Cardiac muscle cell (in vitro differentiated cells and primary cell): ENCODE measurements around the gene TFAP2E. TPM values are rescaled to one million over a fixed set of nuclear protein-coding genes. Genes with fewer than 3 reads are reported as not detected.
"Not testable (repeated sequence)": the region's sequence is repeated elsewhere in the genome, so short reads cannot be mapped to it uniquely, and the experiment has no call there.

ENCODE experiments used
- DNase-seq, 2 donors: peaks; one replicate each; pipeline versions ENCODE4 v3.0.0 to v3.0.0-alpha.2; 2010 to 2017; ENCODE audit warnings: low read depth in 1 of 2, low spot score in 1 of 2
- H3K27ac ChIP-seq: fragments of 200-600 bp; sonication (generic); 2 replicates; pipeline ENCODE4 v1.5.1; 2016
- H3K27me3 ChIP-seq: fragments of 200-600 bp; sonication (generic); 2 replicates; pipeline ENCODE4 v1.6.0; 2016; ENCODE audit warnings: control low read depth
- H3K36me3 ChIP-seq: fragments of 200-600 bp; sonication (generic); 2 replicates; pipeline ENCODE4 v1.5.1; 2016; ENCODE audit warnings: control low read depth
- H3K4me1 ChIP-seq: fragments of 200-600 bp; sonication (generic); 2 replicates; pipeline ENCODE4 v1.8.1; 2017; ENCODE audit warnings: low read depth, mild to moderate bottlenecking, mixed run types
- H3K4me3 ChIP-seq: fragments of 200-600 bp; sonication (generic); 2 replicates; pipeline ENCODE4 v1.5.1; 2016; ENCODE audit warnings: mild to moderate bottlenecking
- H3K9me3 ChIP-seq: fragments of 200-600 bp; sonication (generic); 2 replicates; pipeline ENCODE4 v1.5.1; 2017; ENCODE audit warnings: low read depth, mild to moderate bottlenecking, control low read depth
- CTCF ChIP-seq: IDR thresholded peaks from 2 replicates; pipeline ENCODE4 v1.5.1; 2012; ENCODE audit warnings: low read depth, mild to moderate bottlenecking, low read length
- polyA plus RNA-seq: library from polyadenylated mRNA; unstranded; fragments of >200 nt; fragmentation: Nextera tagmentation; extraction: Ambion mirVana; gene quantifications from 2 replicates; pipeline ENCODE4 v1.2.1, GENCODE V29; 2016
- total RNA-seq: library from RNA; depleted of rRNA; stranded (reverse); fragments of >200 nt; gene quantifications from 2 replicates; pipeline ENCODE4 v1.2.3, GENCODE V29; 2016

The TFAP2E gene
- total and polyA plus RNA-seq, 2 experiments from 2014 or later = 0.69 TPM; not detected in 1

- no peak overlapping the region for H3K4me3 ChIP-seq
- no peak for TF ChIP-seq CTCF
- no peaks in the 10 kb centered on the region for H3K36me3 ChIP-seq
- peaks cover 7% of the 10 kb centered on the region for H3K27me3 ChIP-seq
- H3K9me3 ChIP-seq = no peaks in the 10 kb centered on the region
- H3K4me1 ChIP-seq = no peaks in the 10 kb centered on the region
- no peak overlapping the region for H3K27ac ChIP-seq
- no peak for DNase-seq
These were observed 12.2 kb downstream of the TFAP2E start for GRCh38 chr1:35585281-35585680.

- not testable (repeated sequence) for H3K36me3 ChIP-seq, H3K9me3 ChIP-seq, H3K4me3 ChIP-seq, H3K27me3 ChIP-seq, H3K27ac ChIP-seq, H3K4me1 ChIP-seq, DNase-seq
These were observed 12.7 kb downstream of the TFAP2E start for GRCh38 chr1:35585805-35586204.

DNA sequence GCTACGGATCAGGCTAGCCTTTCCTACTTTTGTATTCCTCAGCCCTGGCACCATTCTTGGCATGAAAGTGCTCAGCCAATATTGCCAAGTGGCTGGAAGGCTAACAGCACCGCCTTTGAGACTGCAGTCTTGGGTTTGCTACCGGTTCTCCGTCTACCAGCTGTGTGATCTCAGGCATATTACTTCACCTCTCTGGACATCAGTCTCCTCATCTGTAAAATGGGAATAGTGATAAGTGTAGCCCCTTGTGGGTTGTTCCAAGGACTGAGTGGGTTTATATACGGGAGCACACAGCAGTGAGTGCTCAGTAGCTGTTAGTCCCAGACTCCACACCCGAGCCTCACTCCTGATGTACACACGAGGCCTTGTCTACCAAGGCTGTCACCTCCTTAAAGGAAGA lies 13.7 kb downstream of the TFAP2E start:
- TF ChIP-seq CTCF = no peak
- DNase-seq = no peak
- no peaks in the 10 kb centered on the region for H3K4me1 ChIP-seq
- H3K9me3 ChIP-seq = no peaks in the 10 kb centered on the region
- H3K27ac ChIP-seq = no peak overlapping the region
- no peaks in the 10 kb centered on the region for H3K36me3 ChIP-seq
- no peak overlapping the region for H3K4me3 ChIP-seq
- peaks cover 2% of the 10 kb centered on the region for H3K27me3 ChIP-seq

DNA sequence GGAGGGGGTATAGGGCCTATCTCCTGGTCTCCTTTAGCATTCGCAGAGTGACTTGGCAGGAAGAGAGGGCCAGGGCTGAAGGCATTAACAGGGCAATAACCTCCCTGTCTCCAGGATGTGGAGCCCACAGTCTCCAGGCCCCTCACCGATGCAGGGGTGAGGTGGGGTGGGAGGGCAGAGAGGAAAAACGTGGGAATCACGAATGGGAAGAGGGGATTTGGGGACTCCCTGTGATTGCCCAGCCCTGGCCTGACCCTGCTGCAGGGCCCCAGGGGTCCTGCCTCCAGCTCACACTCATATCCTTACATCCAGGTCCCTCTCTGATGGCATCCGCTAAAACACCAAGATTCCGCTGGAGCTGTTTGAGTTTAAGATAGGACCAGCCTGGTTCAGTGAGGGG lies 14.6 kb downstream of the TFAP2E start:
- Histone ChIP-seq H3K27me3 (no peaks in the 10 kb centered on the region), H3K36me3 (no peaks in the 10 kb centered on the region), H3K27ac (no peak overlapping the region), H3K9me3 (no peaks in the 10 kb centered on the region), H3K4me1 (no peaks in the 10 kb centered on the region), H3K4me3 (no peak overlapping the region)
- no peak for TF ChIP-seq CTCF
- no peak for DNase-seq

DNA sequence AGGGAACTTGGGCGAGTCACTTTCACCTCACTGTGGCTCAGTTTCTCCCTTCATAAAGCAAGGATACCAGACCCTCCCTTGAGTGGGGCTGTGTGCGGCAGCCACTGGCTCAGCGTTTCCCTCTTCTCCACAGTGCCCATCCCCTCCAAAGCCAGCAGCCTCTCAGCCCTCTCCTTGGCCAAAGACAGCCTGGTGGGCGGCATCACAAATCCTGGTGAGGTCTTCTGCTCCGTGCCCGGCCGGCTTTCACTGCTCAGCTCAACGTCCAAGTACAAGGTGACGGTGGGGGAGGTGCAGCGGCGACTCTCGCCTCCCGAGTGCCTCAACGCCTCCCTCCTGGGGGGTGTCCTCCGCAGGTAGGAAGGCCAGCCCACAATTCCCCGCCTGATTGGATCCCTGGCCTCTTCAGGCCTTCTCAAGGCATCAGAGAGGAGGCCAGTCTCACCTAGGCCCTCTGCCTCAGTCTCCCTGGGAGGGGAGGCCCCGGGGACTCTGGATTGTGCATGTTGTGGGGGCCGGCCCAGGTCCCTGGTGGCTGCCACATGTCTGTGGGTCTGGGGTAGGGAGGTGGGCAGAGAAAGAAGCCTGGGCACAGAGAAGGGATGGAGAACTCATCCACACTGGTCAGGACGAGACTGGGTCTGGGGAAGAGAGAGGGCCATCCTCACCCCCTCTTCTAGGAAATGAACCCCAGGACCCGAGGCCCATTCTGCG lies 15.2 kb downstream of the TFAP2E start:
- Histone ChIP-seq H3K9me3 (no peaks in the 10 kb centered on the region), H3K4me3 (no peak overlapping the region), H3K36me3 (no peaks in the 10 kb centered on the region), H3K27ac (no peak overlapping the region), H3K4me1 (no peaks in the 10 kb centered on the region), H3K27me3 (no peaks in the 10 kb centered on the region)
- TF ChIP-seq CTCF = no peak
- DNase-seq = no peak

GRCh38 chr1:35589516-35590427 lies 16.7 kb downstream of the TFAP2E start:
- no peak for DNase-seq
- H3K27ac ChIP-seq = no peak overlapping the region
- no peak overlapping the region for H3K4me3 ChIP-seq
- no peaks in the 10 kb centered on the region for H3K4me1 ChIP-seq
- H3K27me3 ChIP-seq = no peaks in the 10 kb centered on the region
- no peaks in the 10 kb centered on the region for H3K9me3 ChIP-seq
- TF ChIP-seq CTCF = no peak
- no peaks in the 10 kb centered on the region for H3K36me3 ChIP-seq
